Right kidney (tissue), 1 donor: ENCODE measurements around the gene LHFPL3.
"Not testable (repeated sequence)": the region's sequence is repeated elsewhere in the genome, so short reads cannot be mapped to it uniquely, and the experiment has no call there.

Experiments used
- DNase-seq: peaks from one replicate; pipeline ENCODE4 v3.0.0-alpha.2; 2016

LHFPL3 gene

GRCh38 chr7:104721027-104721426 lies 392.6 kb downstream of the LHFPL3 start:
- not testable (repeated sequence) for DNase-seq

DNA sequence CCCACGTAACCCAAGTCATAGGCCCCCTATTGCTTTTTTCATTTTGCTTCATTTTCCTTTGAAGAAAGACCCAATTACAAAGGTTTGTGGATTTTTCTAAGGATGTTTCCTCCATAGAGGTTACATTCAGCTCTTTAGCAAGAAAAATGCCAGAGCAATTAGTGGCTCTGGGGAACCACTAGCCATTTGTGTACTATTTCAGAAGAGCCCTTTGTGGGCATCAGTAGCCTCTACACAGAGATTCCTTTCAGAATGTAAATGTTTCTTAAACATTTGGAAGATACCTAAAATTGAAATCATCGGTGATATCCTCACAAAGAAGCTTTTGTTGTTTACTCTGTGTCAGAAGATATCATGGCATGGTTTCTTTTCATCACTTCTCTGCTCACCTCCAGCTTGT lies 394.6 kb downstream of the LHFPL3 start:
- no peak for DNase-seq

DNA sequence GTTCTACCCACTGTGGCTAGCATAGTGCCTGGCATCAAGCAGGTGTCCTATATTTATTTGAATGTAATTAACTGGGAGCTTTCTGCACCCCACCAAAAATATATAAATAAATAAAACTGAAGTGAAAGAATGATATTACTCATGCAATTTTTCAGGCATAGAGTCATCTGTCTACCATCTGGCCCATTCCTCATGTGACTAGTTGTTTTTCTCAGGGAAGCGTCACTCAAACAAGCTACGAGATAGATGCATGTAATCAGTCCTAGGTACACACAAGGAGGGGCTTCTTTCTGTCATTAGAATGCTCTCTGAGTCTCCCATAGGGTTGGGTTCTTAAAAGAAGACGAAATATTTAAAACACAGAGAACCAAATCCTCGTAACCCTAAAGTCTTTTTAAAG lies 430.1 kb downstream of the LHFPL3 start:
- DNase-seq, result no peak

GRCh38 chr7:104761892-104762291 lies 433.5 kb downstream of the LHFPL3 start:
- no peak for DNase-seq

DNA sequence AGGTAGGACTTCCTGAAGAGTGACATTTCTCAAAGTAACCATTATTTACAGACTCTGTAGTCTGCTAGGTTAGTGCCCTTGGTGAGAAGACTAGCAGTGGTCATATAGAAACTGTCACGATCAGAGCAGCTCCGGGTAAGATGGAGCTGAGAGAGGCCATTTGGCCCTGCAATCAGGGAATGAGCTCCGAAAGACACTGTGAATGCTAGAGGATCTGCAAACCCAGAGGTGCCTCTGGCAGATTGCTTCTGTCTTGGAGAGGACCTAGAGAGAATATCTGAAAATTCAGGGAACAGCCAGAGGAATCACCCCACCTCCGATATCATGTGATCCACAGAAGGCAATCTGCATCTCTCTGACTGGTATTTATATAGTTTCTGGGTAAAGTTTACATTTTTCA lies 438.7 kb downstream of the LHFPL3 start:
- no peak for DNase-seq

DNA sequence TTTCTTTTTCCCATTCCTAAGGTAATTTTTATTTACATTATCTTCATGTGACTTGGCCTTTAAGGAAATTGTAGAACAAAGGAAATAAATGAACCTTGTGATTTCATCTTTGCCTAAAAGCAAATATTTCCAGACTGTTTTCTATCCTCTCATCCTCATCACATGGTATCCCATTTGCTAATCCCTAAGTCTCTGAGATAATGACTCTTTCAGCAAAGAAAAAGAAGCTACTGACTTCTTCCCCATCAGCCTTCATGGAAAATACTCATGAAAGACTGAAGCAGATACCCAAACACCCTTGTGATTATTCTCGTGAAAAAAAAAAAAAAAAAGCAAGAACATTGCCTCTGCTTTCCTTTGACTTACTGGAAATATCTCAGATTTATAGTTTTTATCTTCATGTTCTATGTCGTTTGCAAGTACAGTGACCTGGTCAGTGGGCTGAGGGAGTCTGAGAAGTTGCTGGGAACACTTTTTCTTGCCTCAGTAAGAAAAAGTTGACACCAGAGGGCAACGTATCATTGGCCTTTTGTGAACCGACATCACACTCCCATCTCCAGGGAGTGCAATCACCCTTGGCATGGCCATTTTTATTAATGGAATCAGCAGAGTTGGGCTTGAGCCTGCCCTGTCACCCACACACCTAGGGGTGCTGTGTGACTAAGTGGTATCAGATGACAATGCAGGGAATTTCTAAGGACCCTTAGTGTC lies 439.6 kb downstream of the LHFPL3 start:
- DNase-seq, result no peak

GRCh38 chr7:104772405-104773345 lies 444.3 kb downstream of the LHFPL3 start:
- peak; percentile 2 for DNase-seq

DNA sequence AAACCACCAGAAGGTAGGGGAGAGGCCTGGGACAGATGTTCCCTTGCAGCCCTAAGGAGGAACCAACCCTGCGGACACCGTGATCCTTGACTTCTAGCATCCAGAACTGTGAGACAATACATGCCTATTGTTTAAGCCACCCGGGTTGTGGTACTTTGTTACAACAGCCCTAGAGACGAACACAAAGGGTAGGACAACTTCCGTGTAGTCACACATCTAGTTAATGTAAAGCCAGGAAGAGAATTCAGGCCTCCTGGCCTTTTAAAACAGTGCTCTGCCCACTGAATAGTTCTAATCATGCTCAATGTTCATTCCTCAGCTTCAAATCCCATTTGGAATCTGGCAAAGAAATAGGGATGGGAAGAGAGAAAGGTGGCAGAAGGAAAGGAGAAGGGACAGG lies 445.4 kb downstream of the LHFPL3 start:
- no peak for DNase-seq

- no peak for DNase-seq
These were observed 447.1 kb downstream of the LHFPL3 start for GRCh38 chr7:104775531-104775930.

DNA sequence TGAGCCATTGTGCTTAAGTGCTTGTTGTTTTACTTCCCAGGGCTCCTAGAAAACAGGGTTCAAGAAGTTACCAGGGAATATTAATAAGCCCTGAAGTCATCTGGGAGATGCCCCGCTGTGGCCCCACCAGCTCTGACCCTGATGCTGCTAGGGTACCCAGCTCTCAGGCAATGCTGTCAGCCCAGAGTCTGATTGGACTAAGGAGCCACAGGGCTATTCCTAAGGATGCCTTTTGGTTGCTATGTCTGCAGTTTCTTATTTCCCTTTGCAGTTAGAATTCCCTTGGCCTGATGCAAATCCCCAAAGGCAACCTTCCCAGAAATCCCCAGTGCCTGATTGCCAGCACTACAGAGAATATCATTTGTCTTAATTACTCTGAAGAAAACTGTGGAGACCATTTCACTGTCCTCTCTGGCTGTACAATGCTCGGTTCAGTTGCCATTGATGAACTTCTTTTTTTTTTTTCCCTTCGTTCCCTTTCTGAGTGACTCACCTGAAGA lies 448.9 kb downstream of the LHFPL3 start:
- DNase-seq, result no peak

GRCh38 chr7:104779888-104780287 lies 451.5 kb downstream of the LHFPL3 start:
- no peak for DNase-seq

DNA sequence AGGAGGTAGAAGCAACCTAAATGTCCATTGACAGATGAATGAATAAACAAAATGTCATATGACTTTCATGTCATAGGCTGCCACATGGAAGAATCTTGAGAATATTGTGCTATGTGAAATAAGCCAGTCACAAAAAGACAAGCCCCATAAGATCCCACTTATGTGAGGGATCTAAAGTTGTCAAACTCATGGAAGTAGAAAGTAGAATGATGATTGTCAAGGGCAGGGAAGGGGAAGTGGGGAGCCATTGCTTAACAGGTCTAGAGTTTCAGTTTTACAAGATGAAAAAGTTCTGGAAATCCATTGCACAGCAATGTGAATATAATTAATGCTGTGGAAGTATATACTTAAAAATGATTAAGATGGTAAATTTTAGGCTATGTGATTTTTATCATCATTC lies 456.3 kb downstream of the LHFPL3 start:
- DNase-seq, result no peak

DNA sequence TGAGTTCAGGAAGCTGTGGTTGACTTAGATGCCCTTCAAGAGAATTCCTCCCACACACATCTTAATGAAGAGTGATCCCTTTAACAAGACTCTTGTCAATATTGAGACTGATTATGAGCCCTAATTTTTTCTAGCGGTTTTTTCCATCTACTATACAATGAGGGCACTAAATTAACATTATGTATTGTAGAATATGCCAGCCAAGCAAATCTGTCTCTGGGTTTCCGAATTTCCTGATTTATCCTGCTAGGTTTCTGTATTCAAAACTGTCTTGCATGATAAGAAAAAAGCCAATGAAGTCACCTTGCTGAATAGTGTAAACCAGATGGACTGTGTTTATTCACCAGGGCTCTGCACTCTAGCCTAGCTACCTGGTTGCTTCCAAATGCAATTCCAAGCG lies 461.4 kb downstream of the LHFPL3 start:
- DNase-seq, result no peak

- DNase-seq, result no peak
These were observed 462.0 kb downstream of the LHFPL3 start for GRCh38 chr7:104790440-104790839.

- no peak for DNase-seq
These were observed 462.7 kb downstream of the LHFPL3 start for GRCh38 chr7:104791080-104791479.

GRCh38 chr7:104793066-104793465 lies 464.7 kb downstream of the LHFPL3 start:
- DNase-seq, result no peak

DNA sequence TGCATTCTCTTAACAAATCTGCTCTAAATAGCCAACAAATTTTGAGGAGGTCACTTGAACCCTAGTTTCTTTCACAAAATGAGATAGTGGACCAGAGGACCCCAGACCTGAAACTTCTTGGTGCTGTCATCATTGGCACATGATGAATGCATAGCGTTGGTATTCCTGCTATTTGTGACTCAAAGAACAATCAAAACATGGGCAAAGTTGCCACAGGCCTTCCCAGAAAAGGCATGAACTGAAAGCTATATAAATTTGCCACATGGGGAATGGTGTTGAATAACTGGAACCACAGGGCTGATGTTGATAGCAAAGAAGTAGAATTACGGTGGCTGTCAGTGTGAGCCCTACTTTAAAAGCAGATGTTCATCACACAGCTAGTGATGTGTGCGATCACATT lies 465.8 kb downstream of the LHFPL3 start:
- no peak for DNase-seq

GRCh38 chr7:104794589-104794988 lies 466.2 kb downstream of the LHFPL3 start:
- no peak for DNase-seq

GRCh38 chr7:104795086-104795485 lies 466.7 kb downstream of the LHFPL3 start:
- no peak for DNase-seq

GRCh38 chr7:104795616-104796398 lies 467.4 kb downstream of the LHFPL3 start:
- DNase-seq, result no peak

GRCh38 chr7:104800307-104800706 lies 471.9 kb downstream of the LHFPL3 start:
- no peak for DNase-seq

GRCh38 chr7:104801022-104801421 lies 472.6 kb downstream of the LHFPL3 start:
- DNase-seq, result no peak

- DNase-seq, result no peak
These were observed 475.5 kb downstream of the LHFPL3 start for GRCh38 chr7:104803931-104804330.
